ENCODE data around the gene PTPRE. TPM values are rescaled to one million over a fixed set of nuclear protein-coding genes. Genes with fewer than 3 reads are reported as not detected.

Gene PTPRE
- total RNA-seq, 1 experiment from 2014 or later: 12.3 TPM

GRCh38 chr10:128055061-128055868, 148.4 kb downstream of the PTPRE start:
- H3K27me3 ChIP-seq (ENCODE audit: insufficient read depth, low read length): no peaks in the 10 kb centered on the region
- no peak overlapping the region for H3K27ac ChIP-seq (ENCODE audit: low read depth, low read length)
- no peak for DNase-seq (ENCODE audit: low read depth, low spot score)
- CTCF ChIA-PET: no interaction called here
- H3K9ac ChIP-seq (ENCODE audit: low read length): no peak overlapping the region
- POLR2A ChIA-PET: no interaction called here
- no peak overlapping the region for H3K4me3 ChIP-seq (replicated peaks in 1 of 2; ENCODE audit: low read depth in 1 of 2, low read length in 2 of 2)
- H3K79me2 ChIP-seq (ENCODE audit: insufficient read depth, low read length): no peaks in the 10 kb centered on the region
- H3K9me3 ChIP-seq (ENCODE audit: control insufficient read depth in 1 of 2, insufficient read depth in 1 of 2, low read depth in 1 of 2, low read length in 2 of 2): no peaks in the 10 kb centered on the region
- no peaks in the 10 kb centered on the region for H3K9me2 ChIP-seq (ENCODE audit: insufficient read depth)
- H2AFZ ChIP-seq (ENCODE audit: low read depth, low read length, poor library complexity, severe bottlenecking): no peak overlapping the region
- no TSS peak for BruUV-seq (replicated peaks)
- no peak for ATAC-seq
- H3K4me2 ChIP-seq (ENCODE audit: low read length): no peak overlapping the region
- no peaks in the 10 kb centered on the region; a peak in 1 of 4 replicates for H3K4me1 ChIP-seq (ENCODE audit: control insufficient read depth in 1 of 2, insufficient read depth in 2 of 2, low read length in 2 of 2)
- H3K36me3 ChIP-seq (ENCODE audit: control insufficient read depth in 1 of 2, insufficient read depth in 2 of 2, low read length in 2 of 2): no peaks in the 10 kb centered on the region; a peak in 1 of 4 replicates
- no peak for TF ChIP-seq ZFX (IDR thresholded peaks at IDR 0.05)
- no peak for TF ChIP-seq MAX (IDR thresholded peaks at IDR 0.05)
- RAD21 ChIA-PET (ENCODE audit: low non-redundant PET in 1 of 2, low total read pairs in 2 of 2, uncharacterized antibody in 2 of 2, unreplicated experiment in 2 of 2): no interaction called here
- intact Hi-C loops (cut with micrococcal nuclease): no loop called here
- no peaks in the 10 kb centered on the region for H4K20me1 ChIP-seq (ENCODE audit: insufficient read depth)

- no peaks in the 10 kb centered on the region for H3K79me2 ChIP-seq (ENCODE audit: insufficient read depth, low read length)
- H3K27ac ChIP-seq (ENCODE audit: low read depth, low read length): no peak overlapping the region
- H3K36me3 ChIP-seq (ENCODE audit: control insufficient read depth in 1 of 2, insufficient read depth in 2 of 2, low read length in 2 of 2): no peaks in the 10 kb centered on the region; a peak in 1 of 4 replicates
- no peak for ATAC-seq
- RAD21 ChIA-PET (ENCODE audit: low non-redundant PET in 1 of 2, low total read pairs in 2 of 2, uncharacterized antibody in 2 of 2, unreplicated experiment in 2 of 2): no interaction called here
- H2AFZ ChIP-seq (ENCODE audit: low read depth, low read length, poor library complexity, severe bottlenecking): no peak overlapping the region
- CTCF ChIA-PET: interaction anchor here (0.8 to 1.1 kb wide), 2 partner anchors 9 to 13 kb away, joined by 3 read pairs; no protein-coding TSS in a partner anchor
- POLR2A ChIA-PET: no interaction called here
- no peaks in the 10 kb centered on the region for H4K20me1 ChIP-seq (ENCODE audit: insufficient read depth)
- no peaks in the 10 kb centered on the region for H3K27me3 ChIP-seq (ENCODE audit: insufficient read depth, low read length)
- TF ChIP-seq ZNF274 (IDR thresholded peaks at IDR 0.05; ENCODE audit: low read depth, low read length) (no peak), ZFX (IDR thresholded peaks at IDR 0.05) (no peak), ZBTB33 (IDR thresholded peaks at IDR 0.05; ENCODE audit: extremely low read depth, insufficient replicate concordance, low read length) (no peak), CTCF (IDR thresholded peaks at IDR 0.05 in 2 of 3, conservative IDR thresholded peaks at IDR 0.05 in 1 of 3; ENCODE audit: borderline replicate concordance in 1 of 3, insufficient read depth in 1 of 3, low read depth in 2 of 3, low read length in 2 of 3) (no peak), EZH2 (IDR thresholded peaks at IDR 0.05) (no peak), CEBPB (IDR thresholded peaks at IDR 0.05; ENCODE audit: low read depth) (no peak), ATF3 (IDR thresholded peaks at IDR 0.05) (no peak), RAD21 (IDR thresholded peaks at IDR 0.05; ENCODE audit: low read depth) (no peak), EZH2phosphoT487 (IDR thresholded peaks at IDR 0.05; ENCODE audit: borderline replicate concordance) (no peak), ELF1 (IDR thresholded peaks at IDR 0.05; ENCODE audit: borderline replicate concordance, low read depth) (no peak)
- no peaks in the 10 kb centered on the region for H3K9me3 ChIP-seq (ENCODE audit: control insufficient read depth in 1 of 2, insufficient read depth in 1 of 2, low read depth in 1 of 2, low read length in 2 of 2)
- intact Hi-C loops (cut with micrococcal nuclease): no loop called here
- H3K9ac ChIP-seq (ENCODE audit: low read length): no peak overlapping the region
- H3K4me1 ChIP-seq (ENCODE audit: control insufficient read depth in 1 of 2, insufficient read depth in 2 of 2, low read length in 2 of 2): no peaks in the 10 kb centered on the region
- H3K9me2 ChIP-seq (ENCODE audit: insufficient read depth): no peaks in the 10 kb centered on the region
- H3K4me3 ChIP-seq (replicated peaks in 1 of 2; ENCODE audit: low read depth in 1 of 2, low read length in 2 of 2): no peak overlapping the region
- BruUV-seq (replicated peaks): no TSS peak
- no peak overlapping the region for H3K4me2 ChIP-seq (ENCODE audit: low read length)
- no peak for DNase-seq (ENCODE audit: low read depth, low spot score)
Measured at GRCh38 chr10:128056303-128057050, 149.6 kb downstream of the PTPRE start.

Data from HCT116 (cell line).